Measurements from ENCODE around the gene UPP1. TPM values are rescaled to one million over a fixed set of nuclear protein-coding genes. Genes with fewer than 3 reads are reported as not detected.

The UPP1 gene
- total RNA-seq, 2 donors from 2014 or later = 19.9 to 39.1 TPM

DNA sequence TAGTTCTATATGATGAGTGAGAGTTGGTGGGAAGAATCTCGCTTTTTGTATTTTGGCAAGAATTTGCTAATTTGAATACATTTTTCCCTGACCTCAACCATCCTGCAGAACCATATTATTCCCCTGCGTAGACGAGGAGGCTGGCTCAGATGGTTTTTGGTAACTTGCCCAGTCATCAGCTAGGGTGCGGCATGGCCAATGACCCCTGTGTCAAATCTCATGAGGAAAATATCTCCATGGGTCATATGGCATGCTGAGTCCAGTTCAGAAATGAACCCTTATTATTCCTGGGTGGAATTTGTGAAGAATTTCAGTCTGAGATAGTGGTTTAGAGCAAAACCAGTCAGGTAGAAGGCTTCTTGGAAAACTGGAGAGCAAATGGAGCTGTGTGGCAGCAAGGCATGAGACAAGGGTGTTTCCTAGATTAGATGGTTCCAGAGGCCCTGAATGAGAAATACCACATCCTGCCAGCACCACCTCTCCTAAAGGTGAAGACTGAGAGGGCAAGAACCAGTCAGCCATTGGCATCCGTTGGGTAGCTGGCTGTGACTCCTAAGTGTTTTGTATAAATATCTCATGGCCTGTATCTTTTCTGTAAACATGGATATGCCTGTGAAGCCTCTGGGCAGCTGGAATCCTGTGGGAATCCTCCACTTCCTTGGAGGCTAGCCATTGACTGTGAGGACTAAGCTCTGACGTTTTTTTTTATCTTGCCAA is 5.8 kb upstream of the UPP1 start:
- DNase-seq (no peak), ATAC-seq (peak in 1 of 2 donors; percentile 4)
- intact Hi-C loops (cut with DNase I) = no loop called here

GRCh38 chr7:48084727-48085432 is 4.2 kb upstream of the UPP1 start:
- peak; percentile 75 for DNase-seq
- intact Hi-C loops (cut with DNase I) = loop anchor here in 1 of 2 donors (5.0 kb wide), 1 partner anchor 48 kb away; the partner anchor contains the start of gene C7orf57
- ATAC-seq = peak; percentile 43 to 65

DNA sequence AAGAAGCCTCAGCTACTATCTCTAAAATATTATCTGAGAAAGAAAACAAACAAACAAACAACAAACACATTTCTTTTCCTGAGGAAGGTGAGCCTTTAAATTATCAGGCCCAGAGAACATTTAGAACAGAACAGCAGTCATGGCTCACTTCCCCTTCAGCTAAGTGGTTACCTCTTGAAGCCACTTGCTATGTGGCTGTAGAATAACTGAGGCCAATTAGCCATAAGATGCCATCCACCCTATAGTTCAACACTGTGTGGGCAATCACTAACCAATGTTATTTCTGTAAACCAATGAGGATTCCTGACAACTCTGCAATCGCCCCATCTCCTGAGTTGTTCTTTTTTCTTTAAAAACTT is 3.7 kb upstream of the UPP1 start:
- DNase-seq (no peak), ATAC-seq (no peak)
- intact Hi-C loops (cut with DNase I) = loop anchor here in 1 of 2 donors (5.0 kb wide), 1 partner anchor 48 kb away; the partner anchor contains the start of gene C7orf57

DNA sequence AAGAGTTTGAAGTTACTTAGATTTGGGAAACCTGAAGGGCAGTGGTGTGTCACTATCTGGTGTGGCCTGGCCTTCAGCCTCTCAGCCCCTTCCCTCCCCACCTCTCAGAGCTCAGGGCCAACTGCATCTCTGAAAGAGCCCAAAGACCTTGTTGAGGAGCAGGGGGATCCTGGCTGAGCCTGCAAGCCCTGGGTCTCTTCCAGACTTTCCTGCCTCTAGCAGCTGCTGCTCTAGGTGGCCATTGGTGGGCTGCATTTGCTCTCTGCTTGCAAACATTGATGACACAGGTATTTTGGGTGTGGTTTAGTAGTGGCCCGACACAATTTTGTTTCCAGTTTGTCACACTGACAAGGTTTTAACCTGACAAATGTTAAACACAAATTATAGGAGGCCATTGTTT is 3.1 kb upstream of the UPP1 start:
- intact Hi-C loops (cut with DNase I) = loop anchor here in 1 of 2 donors (5.0 kb wide), 1 partner anchor 49 kb away; the partner anchor contains the start of gene C7orf57
- ATAC-seq = no peak
- DNase-seq = no peak

DNA sequence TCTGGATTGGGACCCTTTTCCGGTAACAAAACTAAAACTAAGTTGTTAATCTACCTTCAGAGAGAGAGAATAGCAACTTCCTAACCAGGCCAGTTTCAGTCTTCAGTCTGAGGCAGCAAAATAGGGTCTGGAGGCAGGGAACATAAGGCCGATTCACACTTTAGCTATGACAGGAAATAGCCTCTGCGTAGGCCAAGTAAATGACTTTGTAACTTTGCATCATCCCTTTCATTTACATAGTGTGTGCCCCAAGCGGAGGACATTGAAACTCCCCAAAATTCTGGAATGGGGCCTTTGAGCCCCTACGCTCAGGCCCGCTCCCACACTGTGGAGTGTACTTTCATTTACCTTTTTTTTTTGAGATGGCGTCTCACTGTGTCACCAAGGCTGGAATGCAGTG is 1.7 kb upstream of the UPP1 start:
- no peak for DNase-seq
- ATAC-seq = no peak
- intact Hi-C loops (cut with DNase I) = loop anchor here in 1 of 2 donors (5.0 kb wide), 1 partner anchor 50 kb away; the partner anchor contains the start of gene C7orf57

DNA sequence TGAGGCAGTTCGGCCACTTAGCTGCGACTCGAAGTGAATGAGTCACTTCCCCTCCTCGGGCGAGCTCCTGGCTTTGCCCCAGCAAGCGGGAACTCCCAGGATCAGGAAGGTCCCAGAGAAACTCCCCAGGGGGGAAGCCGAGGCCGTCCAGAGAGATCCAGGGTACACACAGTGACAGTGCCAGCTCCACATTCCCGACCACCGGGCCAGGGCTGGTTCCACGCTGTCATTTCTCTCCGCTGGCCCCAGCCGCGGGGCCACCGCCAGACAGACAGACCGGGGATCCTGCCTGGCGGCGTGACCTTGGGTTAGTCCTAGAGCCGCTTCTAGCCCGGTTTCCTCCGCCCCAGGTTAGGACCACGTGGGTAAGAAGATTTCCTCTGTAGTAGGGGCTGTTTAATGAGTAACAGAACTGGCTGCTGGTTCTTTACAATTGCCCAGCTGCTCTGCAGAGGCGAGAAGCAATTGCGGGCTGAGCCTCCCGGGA is 463 bp upstream of the UPP1 start:
- intact Hi-C loops (cut with DNase I) = loop anchor here in 1 of 2 donors (5.0 kb wide), 1 partner anchor 51 kb away; the partner anchor contains the start of gene C7orf57
- peak; percentile 46 to 73 for ATAC-seq
- peak; percentile 93 for DNase-seq

DNA sequence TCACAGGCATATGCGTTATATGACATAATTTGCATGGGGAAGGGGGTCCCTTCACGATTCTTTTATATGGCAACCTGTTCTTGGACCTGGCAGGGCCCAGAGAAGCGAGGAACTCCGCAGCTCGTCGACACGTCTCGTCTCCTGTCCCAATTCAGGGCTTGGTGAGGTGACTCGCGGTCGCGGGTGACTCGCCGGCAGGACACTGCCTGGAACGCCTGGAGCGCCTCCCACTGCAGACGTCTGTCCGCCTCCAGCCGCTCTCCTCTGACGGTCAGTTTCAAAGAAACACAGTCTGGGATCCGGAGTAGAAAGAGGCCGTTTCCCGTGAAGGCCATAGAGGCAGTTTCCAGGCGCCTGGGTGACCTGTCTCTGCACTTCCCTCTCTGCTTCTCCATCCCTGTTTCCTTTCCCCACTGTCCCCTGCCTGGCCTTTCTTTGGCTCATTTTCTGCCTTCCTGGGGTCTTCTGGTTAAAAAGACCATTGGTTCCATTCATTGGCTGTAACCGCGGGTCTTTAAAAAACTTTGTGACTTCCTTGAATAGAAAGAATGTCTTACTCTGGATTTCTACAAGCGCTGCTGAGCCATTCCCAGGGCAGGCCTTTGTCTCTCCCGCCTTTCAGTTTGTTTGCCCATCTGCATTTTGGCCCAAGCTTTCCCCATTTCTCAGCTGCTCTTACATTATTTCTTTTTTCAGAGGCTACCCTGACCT is 1.2 kb downstream of the UPP1 start:
- ATAC-seq = no peak
- intact Hi-C loops (cut with DNase I) = no loop called here
- peak; percentile 70 for DNase-seq

DNA sequence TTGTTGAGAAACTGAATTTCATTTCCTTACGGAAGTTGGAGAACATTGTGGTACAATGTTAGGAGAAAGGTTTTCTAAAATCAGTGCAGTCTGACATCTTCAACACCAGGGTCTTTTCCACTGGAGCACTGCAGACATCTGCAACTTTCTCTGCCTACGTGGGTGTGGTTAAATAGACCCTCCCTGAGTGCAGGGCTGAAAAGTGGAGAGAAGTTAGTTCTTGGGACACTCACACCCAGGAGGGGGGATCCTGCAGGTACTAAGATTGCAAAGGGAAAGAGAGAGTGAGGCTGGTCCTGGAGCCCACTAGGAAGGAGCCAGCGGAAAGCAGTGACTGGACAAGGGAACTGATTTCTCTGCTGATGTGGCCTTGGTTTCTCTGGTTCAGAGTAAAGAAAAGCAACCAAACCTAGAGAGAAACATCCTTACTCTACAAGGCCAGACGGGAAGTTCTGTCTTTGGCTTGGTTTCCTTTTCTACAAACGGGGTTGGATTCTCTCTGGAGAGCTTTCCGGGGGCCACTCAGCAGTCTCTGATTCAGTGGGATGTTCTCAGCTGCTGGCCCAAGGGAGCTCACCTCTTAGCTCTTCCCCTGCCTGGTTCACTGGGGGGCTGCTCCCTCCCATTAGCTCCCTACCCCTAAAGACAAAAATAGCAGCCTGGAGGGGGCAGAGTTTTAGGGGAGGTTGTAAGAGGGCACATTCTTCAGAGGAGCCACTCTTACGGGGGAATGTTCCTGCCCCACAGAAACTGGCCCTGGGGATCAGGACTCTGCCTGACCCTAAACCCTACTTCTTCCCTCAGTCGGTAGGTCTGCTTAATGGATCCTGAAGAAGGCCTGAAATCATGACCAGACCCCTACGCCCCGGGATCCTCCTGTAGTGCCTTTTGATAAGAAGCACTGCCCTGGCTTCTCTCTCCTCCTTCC is 2.7 kb downstream of the UPP1 start:
- intact Hi-C loops (cut with DNase I) = no loop called here
- ATAC-seq = no peak
- DNase-seq = no peak

DNA sequence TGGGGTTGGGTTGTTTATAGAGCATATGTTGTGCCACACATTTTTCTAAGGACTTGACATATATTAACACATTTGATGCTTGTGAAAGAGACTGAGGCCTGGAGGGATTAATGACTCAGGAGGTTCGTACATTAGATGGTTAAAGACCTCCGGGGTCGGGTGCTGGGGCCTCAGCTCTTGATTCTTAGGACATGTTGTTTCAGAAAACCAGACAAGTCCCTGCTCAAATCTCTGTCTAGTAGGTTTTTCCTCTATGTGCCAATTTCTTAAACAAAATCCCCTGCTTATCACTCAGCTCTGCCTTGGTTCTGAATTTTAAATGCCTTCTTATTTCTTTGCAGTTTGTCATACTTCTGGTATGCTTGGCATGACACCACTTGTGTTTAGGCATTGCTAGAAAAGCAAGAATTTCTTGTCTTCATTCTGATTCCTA is 5.8 kb downstream of the UPP1 start:
- no peak for ATAC-seq
- intact Hi-C loops (cut with DNase I) = no loop called here
- no peak for DNase-seq

DNA sequence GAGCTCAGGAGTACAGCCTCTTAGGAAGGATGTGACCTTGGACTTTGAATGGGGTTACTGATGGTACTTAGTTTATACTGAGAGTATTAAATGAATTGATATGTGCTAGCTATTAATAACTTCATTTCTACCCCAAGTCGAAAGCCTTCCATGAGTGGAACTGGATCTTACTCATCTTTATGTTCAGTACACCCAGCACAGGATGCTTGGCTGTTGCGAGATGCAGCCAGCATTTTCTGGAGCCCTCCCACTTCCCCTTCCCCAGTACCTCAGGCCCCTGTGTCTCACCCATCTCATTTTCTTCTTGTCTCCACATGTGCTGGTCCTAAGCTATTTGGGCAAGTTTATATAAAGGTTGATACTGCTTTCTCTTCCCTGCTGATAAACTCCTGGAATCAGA is 7.2 kb downstream of the UPP1 start:
- DNase-seq (no peak), ATAC-seq (no peak)
- intact Hi-C loops (cut with DNase I) = no loop called here

DNA sequence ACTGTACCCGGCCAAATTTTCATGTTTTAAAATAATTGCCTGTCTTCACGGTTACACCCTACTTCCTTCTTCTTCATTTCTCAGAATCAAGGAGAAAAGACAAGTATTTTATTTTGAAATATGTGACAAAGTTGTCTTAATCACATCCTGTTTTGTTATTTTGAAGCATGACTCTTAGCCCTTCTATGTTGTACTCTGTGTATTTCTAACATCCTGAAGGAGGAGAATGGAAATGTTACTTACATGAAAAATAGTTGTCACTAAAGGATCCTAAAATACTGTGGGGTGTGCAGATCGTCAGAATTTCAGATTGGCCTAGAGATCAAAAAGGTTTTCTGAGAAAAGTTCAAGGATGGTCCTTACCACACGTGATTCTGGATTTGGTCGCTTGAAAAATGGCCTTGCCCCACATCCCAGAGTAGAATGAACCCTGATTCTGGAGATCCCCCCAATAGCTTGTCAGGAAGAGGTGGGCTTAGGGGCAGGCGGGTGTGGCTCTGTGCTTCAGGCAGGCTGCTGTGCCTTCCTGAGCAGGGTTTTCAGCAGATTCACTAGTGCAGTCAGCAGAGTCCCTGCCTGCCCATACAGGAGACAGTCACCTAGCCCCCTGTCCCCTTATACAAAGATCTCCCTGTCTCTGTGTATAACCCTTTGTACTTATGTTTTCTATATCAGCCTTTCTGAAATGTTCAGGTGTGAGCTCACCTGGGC is 8.6 kb downstream of the UPP1 start:
- intact Hi-C loops (cut with DNase I) = no loop called here
- ATAC-seq (no peak), DNase-seq (no peak)

DNA sequence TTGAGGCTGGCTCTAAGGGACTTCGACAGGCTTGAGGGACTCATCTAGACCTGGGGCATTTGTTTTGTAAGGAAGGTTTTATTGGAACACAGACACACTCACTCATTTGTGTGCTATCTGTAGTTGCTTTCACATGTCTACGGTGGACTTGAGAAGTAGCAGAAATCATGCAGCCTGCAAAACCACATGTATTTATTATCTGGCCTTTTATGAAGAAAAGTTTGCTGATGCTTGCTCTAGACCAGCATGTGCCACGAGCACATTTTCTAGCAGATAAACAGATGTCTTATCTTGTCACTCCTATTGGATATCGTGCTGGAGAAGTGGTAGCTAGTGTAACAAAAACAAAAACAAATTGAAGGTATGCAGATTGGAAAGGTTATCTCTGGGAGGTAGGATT is 9.8 kb downstream of the UPP1 start:
- intact Hi-C loops (cut with DNase I) = no loop called here
- DNase-seq (no peak), ATAC-seq (no peak)

- no peak for ATAC-seq
- intact Hi-C loops (cut with DNase I) = no loop called here
- no peak for DNase-seq
These were observed 10.7 kb downstream of the UPP1 start for GRCh38 chr7:48099781-48100180.

GRCh38 chr7:48101352-48101751 is 12.3 kb downstream of the UPP1 start:
- intact Hi-C loops (cut with DNase I) = no loop called here

GRCh38 chr7:48101968-48102367 is 12.9 kb downstream of the UPP1 start:
- intact Hi-C loops (cut with DNase I) = no loop called here
- ATAC-seq (no peak), DNase-seq (no peak)

More at GRCh38 chr7:48101352-48101751, 12.3 kb downstream of the UPP1 start:
- ATAC-seq = no peak
- no peak for DNase-seq

DNA sequence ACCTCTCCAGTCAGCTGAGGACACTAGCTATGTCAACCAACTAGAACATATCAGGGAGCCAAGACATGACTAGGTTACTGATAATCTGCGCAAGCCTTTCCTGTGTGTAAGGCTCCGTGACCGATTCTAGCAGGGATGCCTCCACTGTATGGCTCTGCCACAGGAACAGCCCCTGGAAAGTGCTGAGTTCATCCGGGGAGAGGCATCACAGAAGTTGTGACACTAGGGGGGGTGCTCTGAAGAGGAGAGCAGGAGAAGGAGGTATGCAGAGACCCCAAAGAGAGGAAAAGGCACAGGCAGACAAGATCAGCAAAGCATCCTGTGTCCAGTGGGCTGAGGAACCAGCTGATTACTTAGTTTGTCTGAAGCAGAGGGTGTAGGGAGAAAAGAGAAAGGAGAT is 13.5 kb downstream of the UPP1 start:
- ATAC-seq (no peak), DNase-seq (no peak)
- intact Hi-C loops (cut with DNase I) = no loop called here

DNA sequence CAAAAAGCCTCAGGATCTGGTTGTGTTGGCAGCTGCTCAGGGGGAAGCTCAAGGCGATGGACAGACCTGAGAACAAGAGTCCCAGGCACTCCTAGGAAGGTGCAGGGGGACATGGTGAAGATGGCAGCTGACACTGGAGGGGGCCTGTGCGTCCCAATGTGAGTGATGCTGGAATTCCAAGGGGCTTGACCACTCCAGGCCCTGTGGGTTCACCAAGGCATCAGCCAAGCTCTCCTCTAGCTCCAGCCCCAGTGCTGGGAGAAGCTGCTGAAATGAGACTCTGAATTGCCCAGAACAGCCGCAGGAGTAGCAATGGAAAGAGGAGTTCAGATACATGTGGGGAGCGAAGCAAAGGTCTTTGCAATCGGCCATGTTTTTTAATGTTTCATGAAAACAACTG is 16.0 kb downstream of the UPP1 start:
- intact Hi-C loops (cut with DNase I) = no loop called here
- ATAC-seq (no peak), DNase-seq (no peak)
